ENCODE results near the gene MAPK8IP2. TPM values are rescaled to one million over a fixed set of nuclear protein-coding genes. Genes with fewer than 3 reads are reported as not detected.

Gene MAPK8IP2
- total RNA-seq, 4 donors from 2014 or later = 0.39 to 0.85 (median 0.47) TPM

DNA sequence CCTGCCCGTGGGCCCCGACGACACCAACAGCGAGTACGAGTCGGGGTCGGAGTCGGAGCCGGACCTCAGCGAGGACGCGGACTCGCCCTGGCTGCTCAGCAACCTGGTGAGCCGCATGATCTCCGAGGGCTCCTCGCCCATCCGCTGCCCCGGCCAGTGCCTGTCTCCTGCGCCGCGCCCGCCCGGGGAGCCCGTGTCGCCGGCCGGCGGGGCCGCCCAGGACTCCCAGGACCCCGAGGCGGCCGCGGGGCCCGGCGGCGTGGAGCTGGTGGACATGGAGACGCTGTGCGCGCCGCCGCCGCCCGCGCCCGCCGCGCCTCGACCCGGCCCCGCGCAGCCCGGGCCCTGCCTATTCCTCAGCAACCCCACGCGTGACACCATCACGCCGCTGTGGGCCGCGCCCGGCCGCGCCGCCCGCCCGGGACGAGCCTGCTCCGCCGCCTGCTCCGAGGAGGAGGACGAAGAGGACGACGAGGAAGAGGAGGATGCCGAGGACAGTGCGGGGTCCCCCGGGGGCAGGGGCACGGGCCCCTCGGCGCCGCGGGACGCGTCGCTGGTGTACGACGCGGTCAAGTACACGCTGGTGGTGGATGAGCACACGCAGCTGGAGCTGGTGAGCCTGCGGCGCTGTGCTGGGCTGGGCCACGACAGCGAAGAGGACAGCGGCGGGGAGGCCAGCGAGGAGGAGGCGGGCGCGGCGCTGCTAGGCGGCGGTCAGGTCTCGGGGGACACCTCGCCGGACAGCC is 3.8 kb downstream of the MAPK8IP2 start:
- no peak overlapping the region for H3K27ac ChIP-seq
- H3K36me3 ChIP-seq = no peaks in the 10 kb centered on the region
- H3K27me3 ChIP-seq = peaks cover 27 to 61% (median 38%) of the 10 kb centered on the region in 3 donors
- no peaks in the 10 kb centered on the region for H3K4me1 ChIP-seq
- in situ Hi-C loops (cut with MboI; ENCODE audit: low sequenced_read_pairs in 4 of 4) (no loop called here), intact Hi-C loops (cut with DNase I; ENCODE audit: low total_unique reads) (no loop called here)
- no peaks in the 10 kb centered on the region for H3K9me3 ChIP-seq
- ATAC-seq = no peak
- H3K4me3 ChIP-seq = no peak overlapping the region
- no peak for TF ChIP-seq CTCF (IDR thresholded peaks at IDR 0.05 in 4 of 5, conservative IDR thresholded peaks at IDR 0.05 in 1 of 5)
- no peak for TF ChIP-seq POLR2A (IDR thresholded peaks at IDR 0.05)
- no peak for DNase-seq

DNA sequence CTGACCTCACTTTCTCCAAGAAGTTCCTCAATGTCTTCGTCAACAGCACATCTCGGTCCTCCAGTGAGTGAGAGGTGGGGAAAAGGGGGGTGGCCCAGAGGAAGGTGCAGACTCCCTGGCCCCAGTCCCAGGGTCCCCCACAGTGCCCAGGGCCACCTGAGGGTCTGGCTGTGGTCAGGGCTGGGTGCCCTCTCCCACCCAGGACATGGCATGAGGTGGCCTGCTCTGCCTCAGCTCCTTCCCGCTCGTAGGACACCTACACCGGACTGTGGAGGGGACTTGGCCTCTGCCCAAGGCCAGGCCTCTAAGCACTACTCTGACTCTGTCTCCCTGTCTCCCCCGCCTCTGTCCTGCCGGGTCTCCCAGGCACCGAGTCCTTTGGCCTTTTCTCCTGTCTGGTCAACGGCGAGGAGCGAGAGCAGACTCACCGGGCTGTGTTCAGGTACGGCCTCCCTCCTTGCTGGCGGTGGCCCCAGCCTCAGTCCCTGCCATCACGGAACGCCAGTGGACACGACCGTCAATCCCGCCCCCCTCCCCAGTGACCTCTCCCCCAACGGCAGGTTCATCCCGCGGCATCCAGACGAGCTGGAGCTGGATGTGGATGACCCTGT is 4.5 kb downstream of the MAPK8IP2 start:
- H3K27ac ChIP-seq = no peak overlapping the region
- no peaks in the 10 kb centered on the region for H3K4me1 ChIP-seq
- H3K4me3 ChIP-seq = no peak overlapping the region
- no peaks in the 10 kb centered on the region for H3K36me3 ChIP-seq
- ATAC-seq = no peak
- H3K9me3 ChIP-seq = no peaks in the 10 kb centered on the region
- peaks cover 21 to 54% (median 31%) of the 10 kb centered on the region in 3 donors for H3K27me3 ChIP-seq
- intact Hi-C loops (cut with DNase I; ENCODE audit: low total_unique reads) (no loop called here), in situ Hi-C loops (cut with MboI; ENCODE audit: low sequenced_read_pairs in 4 of 4) (no loop called here)
- TF ChIP-seq POLR2A (IDR thresholded peaks at IDR 0.05) = no peak
- TF ChIP-seq CTCF (IDR thresholded peaks at IDR 0.05 in 4 of 5, conservative IDR thresholded peaks at IDR 0.05 in 1 of 5) = no peak
- peak in 1 of 2 donors; percentile 5 for DNase-seq

DNA sequence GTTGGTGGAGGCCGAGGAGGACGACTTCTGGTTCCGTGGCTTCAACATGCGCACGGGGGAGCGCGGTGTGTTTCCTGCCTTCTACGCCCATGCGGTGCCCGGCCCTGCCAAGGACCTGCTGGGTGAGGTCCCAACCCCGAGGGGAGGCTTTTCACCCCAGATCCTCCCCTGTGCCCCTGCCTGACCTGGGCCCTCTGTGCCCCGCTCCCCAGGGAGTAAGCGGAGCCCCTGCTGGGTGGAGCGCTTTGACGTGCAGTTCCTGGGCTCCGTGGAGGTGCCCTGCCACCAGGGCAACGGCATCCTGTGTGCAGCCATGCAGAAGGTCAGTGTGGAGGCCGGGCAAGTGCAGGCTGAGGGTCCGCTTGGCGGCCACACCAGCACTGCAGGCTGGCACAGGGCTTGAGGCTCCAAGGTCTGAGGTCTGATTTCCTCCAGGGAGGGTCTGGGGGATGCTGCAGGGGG is 5.1 kb downstream of the MAPK8IP2 start:
- TF ChIP-seq POLR2A (IDR thresholded peaks at IDR 0.05) (no peak), CTCF (IDR thresholded peaks at IDR 0.05 in 4 of 5, conservative IDR thresholded peaks at IDR 0.05 in 1 of 5) (no peak)
- no peaks in the 10 kb centered on the region for H3K4me1 ChIP-seq
- in situ Hi-C loops (cut with MboI; ENCODE audit: low sequenced_read_pairs in 4 of 4) (no loop called here), intact Hi-C loops (cut with DNase I; ENCODE audit: low total_unique reads) (no loop called here)
- DNase-seq (peak in 1 of 2 donors; percentile 8), ATAC-seq (no peak)
- no peaks in the 10 kb centered on the region for H3K36me3 ChIP-seq
- H3K27ac ChIP-seq = no peak overlapping the region
- no peak overlapping the region for H3K4me3 ChIP-seq
- no peaks in the 10 kb centered on the region for H3K9me3 ChIP-seq
- peaks cover 20 to 52% (median 30%) of the 10 kb centered on the region in 3 donors for H3K27me3 ChIP-seq

GRCh38 chr22:50606165-50606945 is 5.8 kb downstream of the MAPK8IP2 start:
- Histone ChIP-seq H3K27ac (no peak overlapping the region), H3K36me3 (no peaks in the 10 kb centered on the region), H3K4me3 (no peak overlapping the region), H3K4me1 (no peaks in the 10 kb centered on the region), H3K9me3 (no peaks in the 10 kb centered on the region), H3K27me3 (peaks cover 17 to 47% (median 25%) of the 10 kb centered on the region in 3 donors)
- TF ChIP-seq CTCF (IDR thresholded peaks at IDR 0.05 in 4 of 5, conservative IDR thresholded peaks at IDR 0.05 in 1 of 5) (no peak), POLR2A (IDR thresholded peaks at IDR 0.05) (no peak)
- intact Hi-C loops (cut with DNase I; ENCODE audit: low total_unique reads) (no loop called here), in situ Hi-C loops (cut with MboI; ENCODE audit: low sequenced_read_pairs in 4 of 4) (no loop called here)
- DNase-seq (peak in 1 of 2 donors; percentile 1), ATAC-seq (no peak)

Data from gastrocnemius medialis (tissue), 4 donors.